ENCODE results near the gene RAI1. TPM values are rescaled to one million over a fixed set of nuclear protein-coding genes. Genes with fewer than 3 reads are reported as not detected.

Gene RAI1
- total and polyA plus RNA-seq, 2 of the 13 experiments (the other 11 are each of a cell fraction or from before 2014, with no cell fraction given): 3.4 to 5.2 TPM

- TF ChIP-seq ZBTB26 (CRISPR knock-in tag; IDR thresholded peaks at IDR 0.05; ENCODE audit: borderline replicate concordance) (peak; percentile 56; the same call in 1 of the 2 replicates), ZNF678 (CRISPR knock-in tag; IDR thresholded peaks at IDR 0.05) (no peak), ZNF30 (CRISPR knock-in tag; IDR thresholded peaks at IDR 0.05) (no peak), NFATC3 (CRISPR knock-in tag; IDR thresholded peaks at IDR 0.05) (no peak), ZNF788 (CRISPR knock-in tag; IDR thresholded peaks at IDR 0.05; ENCODE audit: borderline replicate concordance) (no peak; the same call in 1 of the 2 replicates), ZNF256 (CRISPR knock-in tag; conservative IDR thresholded peaks at IDR 0.05) (no peak), ATF6 (CRISPR knock-in tag; conservative IDR thresholded peaks at IDR 0.05) (0 out of 2 replicates have a peak, but pooled peaks have one; percentile 33), ZNF12 (CRISPR knock-in tag; IDR thresholded peaks at IDR 0.05) (peak; percentile 67; the same call in 1 of the 2 replicates), ZBTB39 (CRISPR knock-in tag; IDR thresholded peaks at IDR 0.05) (no peak), DNMT3B (CRISPR knock-in tag; conservative IDR thresholded peaks at IDR 0.05) (no peak), ZGPAT (CRISPR knock-in tag; IDR thresholded peaks at IDR 0.05) (peak; percentile 77; the same call in 1 of the 2 replicates), NFKB2 (CRISPR knock-in tag; IDR thresholded peaks at IDR 0.05; ENCODE audit: borderline replicate concordance) (no peak), PBX2 (CRISPR knock-in tag; IDR thresholded peaks at IDR 0.05) (peak; percentile 59), RXRA (CRISPR knock-in tag; IDR thresholded peaks at IDR 0.05) (0 out of 2 replicates have a peak, but pooled peaks have one; percentile 29), DR1 (CRISPR knock-in tag; IDR thresholded peaks at IDR 0.05) (no peak), KLF11 (CRISPR knock-in tag; IDR thresholded peaks at IDR 0.05) (no peak), THYN1 (CRISPR knock-in tag; IDR thresholded peaks at IDR 0.05; ENCODE audit: borderline replicate concordance, low read depth) (no peak), TRAFD1 (CRISPR knock-in tag; IDR thresholded peaks at IDR 0.05; ENCODE audit: borderline replicate concordance) (no peak), YY1 (IDR thresholded peaks at IDR 0.05; ENCODE audit: insufficient read depth, insufficient replicate concordance, low read depth, low read length) (no peak)
These were observed 29.7 kb downstream of the RAI1 start (continued) for GRCh38 chr17:17710728-17711541.

All from HepG2 (cell line).